Choroid plexus epithelial cell (primary cell): Measurements from ENCODE around the gene C21orf91.

Experiments
- DNase-seq: peaks from one replicate; pipeline ENCODE4 v3.0.0-alpha.2; 2010; ENCODE audit warnings: low read depth
- H3K4me3 ChIP-seq: 2 replicates; pipeline ENCODE4 v1.5.1; 2011; ENCODE audit warnings: low read depth, mild to moderate bottlenecking, control low read depth, low read length, moderate library complexity
- CTCF ChIP-seq: conservative IDR thresholded peaks from 2 replicates; pipeline ENCODE4 v1.5.1; 2011; ENCODE audit warnings: low read depth, mild to moderate bottlenecking, control low read depth, inconsistent platforms, low read length, moderate library complexity

C21orf91 gene

DNA sequence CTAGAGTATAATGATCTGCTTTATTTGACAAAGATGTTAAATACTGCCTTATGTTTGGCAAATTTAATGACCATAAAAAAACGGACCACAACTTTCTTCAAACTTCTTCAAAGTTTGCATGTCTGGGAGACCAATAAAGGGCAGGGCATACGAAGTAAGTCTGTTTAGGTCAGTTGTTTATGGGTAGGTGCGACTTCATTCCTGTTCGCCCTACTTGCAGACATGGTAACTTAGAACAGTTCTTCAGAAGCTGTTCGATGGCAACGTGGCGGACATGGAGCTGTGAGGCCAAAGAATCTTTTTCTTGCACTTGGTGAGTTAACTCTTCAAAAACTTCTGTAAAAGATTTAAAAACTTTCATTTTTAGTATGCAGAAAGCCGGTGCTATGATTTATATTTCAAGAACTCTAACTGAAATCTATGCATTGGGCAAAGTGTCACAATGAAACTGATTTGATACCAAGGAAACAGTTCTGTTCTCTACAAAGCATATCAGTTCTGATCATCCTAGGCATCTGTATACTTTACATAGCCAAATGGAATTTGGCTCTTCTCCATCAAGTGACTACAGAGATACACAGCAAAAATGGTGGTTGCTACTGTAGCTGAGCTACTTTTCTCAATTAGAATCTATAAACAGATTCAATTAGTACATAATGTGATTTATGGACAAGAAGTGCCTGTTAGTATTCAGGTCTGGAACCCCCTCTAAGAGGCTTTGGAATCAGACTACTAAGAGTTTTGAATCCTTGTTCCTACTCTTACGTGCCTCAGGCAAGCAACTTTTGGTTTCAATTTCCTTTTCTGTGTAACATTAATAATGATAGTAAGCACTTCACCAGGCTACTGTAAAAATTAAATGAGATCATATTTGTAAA lies 25.7 kb downstream of the C21orf91 start:
- no peak for TF ChIP-seq CTCF
- peak; percentile 59 for DNase-seq
- H3K4me3 ChIP-seq, result no peak overlapping the region

GRCh38 chr21:17789656-17790055 lies 29.5 kb downstream of the C21orf91 start:
- no peak for TF ChIP-seq CTCF
- no peak overlapping the region for H3K4me3 ChIP-seq
- no peak for DNase-seq

- H3K4me3 ChIP-seq, result no peak overlapping the region
- no peak for DNase-seq
- TF ChIP-seq CTCF, result no peak
These were observed 30.1 kb downstream of the C21orf91 start for GRCh38 chr21:17789069-17789468.

DNA sequence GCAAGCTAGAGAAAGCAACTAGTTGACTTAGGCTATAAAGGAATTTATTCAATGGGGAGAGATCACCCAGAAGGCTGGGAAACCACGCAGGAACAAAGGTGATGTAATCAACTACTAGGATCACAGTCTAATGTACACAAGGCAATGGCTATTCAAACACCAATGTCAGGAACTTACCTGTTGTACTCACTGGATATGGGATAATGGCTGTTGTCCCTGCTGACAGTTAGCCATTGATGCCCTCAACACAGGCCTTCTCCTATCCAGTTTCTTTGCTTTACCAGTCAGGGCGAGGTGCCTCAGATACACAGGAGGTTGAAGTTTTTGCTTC lies 32.3 kb downstream of the C21orf91 start:
- H3K4me3 ChIP-seq, result no peak overlapping the region
- DNase-seq, result no peak
- no peak for TF ChIP-seq CTCF

GRCh38 chr21:17786071-17786850 lies 32.9 kb downstream of the C21orf91 start:
- TF ChIP-seq CTCF, result no peak
- DNase-seq, result no peak
- H3K4me3 ChIP-seq, result no peak overlapping the region

- no peak overlapping the region for H3K4me3 ChIP-seq
- no peak for TF ChIP-seq CTCF
- DNase-seq, result no peak
These were observed 33.8 kb downstream of the C21orf91 start for GRCh38 chr21:17785403-17785788.
